Effector CD4-positive, alpha-beta T cell (primary cell): ENCODE measurements around the gene CNIH3.
"Not testable (repeated sequence)": the region's sequence is repeated elsewhere in the genome, so short reads cannot be mapped to it uniquely, and the experiment has no call there.

Source experiments
- DNase-seq: peaks from one replicate; pipeline ENCODE4 v3.0.0-alpha.2; 2020

The CNIH3 gene

DNA sequence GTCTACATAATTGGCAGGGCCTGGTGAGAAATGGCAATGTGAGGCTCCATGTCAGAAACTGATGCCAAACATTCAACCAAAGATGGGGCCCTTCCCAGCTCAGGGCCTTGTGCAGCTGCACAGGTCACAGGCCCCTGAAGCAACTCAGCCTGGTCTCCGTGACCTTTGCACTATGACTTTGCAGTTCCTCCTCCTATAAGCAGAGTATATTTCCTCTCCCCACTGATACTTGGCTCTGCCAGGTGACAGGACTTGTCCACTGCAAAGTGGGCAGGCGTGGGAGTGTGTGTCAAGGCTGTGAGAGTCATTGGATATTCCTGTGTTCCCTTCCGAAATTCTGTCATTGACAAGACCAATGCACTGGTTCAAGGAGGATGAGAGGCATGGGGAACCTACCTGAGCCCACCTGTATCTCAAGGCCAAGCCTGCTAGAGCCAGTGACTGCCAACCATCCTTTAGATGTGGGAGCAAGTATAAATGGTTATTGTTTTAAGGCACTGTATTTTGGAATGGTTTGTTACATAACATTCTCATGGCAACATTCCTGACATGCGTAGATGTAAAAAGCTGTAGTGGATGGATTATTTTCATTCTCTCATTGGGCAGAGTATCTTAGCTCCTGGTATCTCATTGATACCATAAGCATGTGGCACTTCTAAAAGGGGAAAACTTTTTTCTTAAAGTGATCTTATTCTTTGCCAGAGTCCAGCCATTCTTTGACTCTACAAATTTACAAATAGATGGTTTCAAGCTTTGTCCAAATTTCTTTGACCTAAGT is 75.2 kb downstream of the CNIH3 start:
- DNase-seq: no peak

DNA sequence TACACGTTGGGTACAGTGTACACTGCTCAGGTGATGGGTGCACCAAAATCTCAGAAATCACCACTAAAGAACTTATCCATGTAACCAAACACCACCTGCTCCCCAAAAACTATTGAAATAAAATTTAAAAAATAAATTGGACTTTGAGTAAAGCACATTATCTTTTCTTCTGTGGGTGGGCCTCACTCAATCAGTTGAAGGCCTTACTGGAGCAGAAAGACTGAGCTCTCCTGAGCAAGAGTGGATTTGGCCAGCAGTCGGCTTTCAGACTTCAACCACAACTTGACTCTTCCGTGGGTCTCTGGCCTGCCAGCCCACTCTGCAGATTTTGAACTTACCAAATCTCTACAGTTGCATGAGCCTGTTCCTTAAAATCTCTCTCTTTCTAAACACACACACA is 78.9 kb downstream of the CNIH3 start:
- DNase-seq: no peak

DNA sequence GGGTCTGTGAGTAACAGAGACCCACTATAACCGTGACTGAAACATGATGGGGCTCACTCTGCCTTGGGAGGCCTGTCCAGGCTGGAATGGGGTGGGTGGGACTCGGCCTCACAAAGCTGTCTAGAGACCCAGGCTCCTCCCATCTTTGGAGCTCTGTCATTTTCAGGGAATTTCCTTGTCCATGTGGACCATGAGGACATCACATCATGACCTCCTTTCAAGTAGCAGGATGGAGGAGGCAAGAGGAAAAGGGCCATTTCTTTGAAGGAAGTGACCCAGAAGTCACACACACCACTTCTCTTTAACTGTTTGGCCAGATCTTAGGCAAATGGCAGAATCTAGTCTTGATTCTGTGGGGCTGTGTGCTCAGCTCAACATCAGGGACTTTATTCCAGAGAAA is 79.9 kb downstream of the CNIH3 start:
- no peak for DNase-seq

DNA sequence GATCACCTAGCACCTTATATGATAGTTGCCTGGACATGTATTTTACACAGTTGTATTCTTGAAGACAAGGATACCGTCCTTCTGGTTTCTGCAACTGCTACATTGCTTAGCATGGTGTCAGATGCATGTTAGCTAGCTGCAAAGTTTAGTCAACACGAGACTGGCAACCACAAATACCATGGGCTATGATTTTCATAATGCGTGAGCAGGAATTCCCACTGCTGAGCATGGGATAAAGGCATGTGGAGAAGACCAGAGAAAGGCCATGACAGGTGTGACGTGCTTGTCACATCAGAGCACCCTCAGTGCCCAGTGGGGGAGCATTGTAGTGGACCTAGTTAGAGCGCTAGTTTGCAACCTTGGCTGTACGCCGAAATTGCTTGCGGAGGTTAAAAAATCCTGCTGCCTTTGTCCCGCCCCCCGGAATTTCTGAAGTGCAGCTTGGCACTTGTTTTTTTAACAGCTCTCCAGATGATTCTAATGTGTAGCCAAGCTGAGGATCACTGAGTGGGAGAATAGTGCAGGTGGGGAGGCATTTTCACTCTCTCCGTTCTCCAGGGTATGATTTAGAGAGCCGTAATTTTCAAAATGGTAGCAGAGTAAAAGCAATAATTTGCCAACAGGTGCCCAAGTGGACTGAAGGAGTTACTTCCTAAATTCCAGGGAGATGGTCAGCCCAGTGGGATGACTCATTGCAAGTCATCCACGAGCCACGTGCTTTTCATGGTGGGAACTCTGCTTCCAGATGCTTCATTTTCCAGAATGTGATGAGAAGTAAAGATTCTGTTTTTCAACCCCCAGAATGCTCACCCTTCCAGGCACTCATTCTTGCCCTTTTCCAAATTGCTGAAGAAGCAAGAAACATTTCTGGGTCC is 81.0 kb downstream of the CNIH3 start:
- no peak for DNase-seq

DNA sequence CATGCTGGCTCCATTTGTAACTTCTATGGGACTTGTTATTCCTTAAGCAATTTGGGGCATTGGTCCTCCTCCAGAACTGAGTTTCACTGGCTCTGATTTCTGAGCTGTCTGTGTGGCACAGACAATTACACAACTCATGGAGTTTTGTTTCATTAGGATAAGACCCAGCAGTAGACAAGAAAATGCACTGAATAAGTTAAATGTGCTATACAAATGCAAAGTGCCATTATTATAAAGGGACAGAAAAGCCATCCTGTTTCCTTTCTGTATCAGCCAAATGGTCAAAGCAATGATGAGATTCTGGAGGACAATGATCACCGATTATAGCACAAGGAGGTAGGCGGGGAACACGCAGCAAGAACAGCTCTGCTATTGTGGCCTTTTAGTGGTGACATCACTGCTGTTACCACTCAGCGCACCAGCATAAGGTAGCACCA is 81.9 kb downstream of the CNIH3 start:
- no peak for DNase-seq

DNA sequence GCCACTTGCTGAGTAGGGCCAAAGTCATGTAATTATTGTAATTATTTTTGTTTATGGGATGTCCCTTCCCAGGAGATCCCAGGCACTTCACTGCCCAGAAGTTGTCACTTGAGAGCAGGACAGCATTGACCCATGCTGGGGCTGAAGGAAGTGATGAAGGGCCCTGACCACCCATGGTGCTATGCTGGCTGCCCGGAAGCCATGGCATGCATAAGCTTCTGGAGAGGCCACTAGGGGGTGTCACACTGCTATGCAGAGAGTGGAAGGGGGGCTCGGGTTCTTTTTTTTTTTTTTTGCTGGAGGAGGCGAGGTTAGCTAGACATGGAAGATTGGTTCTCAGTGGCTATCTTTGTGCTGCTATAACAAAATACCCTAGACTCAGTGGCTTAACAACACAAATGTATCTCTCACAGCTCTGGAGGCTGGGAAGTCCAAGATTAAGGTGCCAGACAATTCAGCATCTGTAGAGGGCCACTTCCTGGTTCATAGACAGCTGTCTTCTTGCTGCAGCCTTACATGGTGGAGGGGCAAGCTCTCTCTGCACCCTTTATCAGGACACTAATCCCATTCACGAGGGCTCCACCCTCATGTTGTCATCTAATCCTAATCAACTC is 84.9 kb downstream of the CNIH3 start:
- DNase-seq: no peak

DNA sequence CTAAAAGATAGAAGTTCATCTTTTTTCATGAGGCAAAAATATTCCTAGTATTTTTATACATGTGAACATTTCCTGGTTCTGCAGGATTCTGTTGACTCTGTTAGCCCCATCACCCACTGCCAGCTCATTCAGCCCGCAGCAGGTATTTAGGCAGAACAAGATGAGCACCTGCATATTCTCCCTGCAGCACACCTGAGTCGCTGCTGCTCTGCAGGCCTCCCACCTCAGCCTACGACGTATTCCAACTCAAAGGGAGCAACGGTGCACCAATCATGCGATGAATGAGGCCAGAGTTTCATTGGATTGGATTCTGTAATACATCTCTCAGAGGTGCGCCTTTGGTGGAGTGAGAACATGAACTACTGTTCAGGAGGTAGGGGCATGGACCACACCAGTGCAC is 87.6 kb downstream of the CNIH3 start:
- DNase-seq: no peak

DNA sequence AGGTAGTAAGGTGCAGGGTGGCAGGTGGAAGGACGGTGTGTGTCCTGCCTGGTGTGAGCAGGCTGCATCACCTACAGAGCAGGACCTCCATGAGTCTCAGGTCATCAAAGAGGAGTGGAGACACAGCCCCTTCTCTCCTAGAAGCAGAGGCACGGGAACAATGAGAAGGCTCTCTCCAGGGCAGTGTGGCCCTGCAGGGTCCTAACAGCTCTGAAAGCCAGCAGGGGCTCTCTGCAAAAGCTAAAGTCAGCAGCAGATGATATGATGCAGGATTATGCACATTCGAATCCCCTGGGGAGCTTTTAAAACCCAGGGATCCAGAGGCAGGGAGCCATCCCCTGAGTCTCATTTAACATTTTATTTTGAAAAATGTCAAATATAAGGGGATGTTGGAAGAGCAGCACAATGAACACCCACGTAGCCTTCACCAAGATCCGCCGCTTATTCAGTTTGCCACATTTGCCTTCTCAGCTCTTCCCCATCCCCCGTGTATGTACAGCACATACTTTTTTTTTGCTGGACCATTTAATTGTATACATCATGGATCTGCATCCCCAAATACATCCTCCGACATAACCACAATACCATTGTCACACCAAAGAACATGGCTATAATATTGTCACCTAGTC is 88.1 kb downstream of the CNIH3 start:
- DNase-seq: no peak

DNA sequence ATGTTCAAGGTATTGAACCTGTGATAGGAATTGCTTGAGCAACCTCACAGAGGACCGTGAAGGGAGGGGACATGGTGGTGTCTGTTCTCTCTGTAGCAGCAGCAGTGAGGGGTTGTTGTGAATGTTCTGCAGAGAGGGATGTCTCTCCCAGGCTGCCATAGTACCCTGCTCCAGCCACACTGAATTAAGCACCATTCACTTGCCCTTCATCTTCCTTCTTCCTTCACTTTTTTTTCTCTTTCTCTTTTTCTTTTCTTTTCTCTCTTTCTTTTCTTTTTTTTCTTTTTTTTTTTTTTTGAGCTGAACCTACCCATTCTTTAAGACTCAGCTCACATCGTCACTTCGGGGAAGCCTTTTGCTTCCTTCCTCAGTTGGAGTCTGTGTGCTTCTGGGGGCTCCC is 89.5 kb downstream of the CNIH3 start:
- DNase-seq: no peak

DNA sequence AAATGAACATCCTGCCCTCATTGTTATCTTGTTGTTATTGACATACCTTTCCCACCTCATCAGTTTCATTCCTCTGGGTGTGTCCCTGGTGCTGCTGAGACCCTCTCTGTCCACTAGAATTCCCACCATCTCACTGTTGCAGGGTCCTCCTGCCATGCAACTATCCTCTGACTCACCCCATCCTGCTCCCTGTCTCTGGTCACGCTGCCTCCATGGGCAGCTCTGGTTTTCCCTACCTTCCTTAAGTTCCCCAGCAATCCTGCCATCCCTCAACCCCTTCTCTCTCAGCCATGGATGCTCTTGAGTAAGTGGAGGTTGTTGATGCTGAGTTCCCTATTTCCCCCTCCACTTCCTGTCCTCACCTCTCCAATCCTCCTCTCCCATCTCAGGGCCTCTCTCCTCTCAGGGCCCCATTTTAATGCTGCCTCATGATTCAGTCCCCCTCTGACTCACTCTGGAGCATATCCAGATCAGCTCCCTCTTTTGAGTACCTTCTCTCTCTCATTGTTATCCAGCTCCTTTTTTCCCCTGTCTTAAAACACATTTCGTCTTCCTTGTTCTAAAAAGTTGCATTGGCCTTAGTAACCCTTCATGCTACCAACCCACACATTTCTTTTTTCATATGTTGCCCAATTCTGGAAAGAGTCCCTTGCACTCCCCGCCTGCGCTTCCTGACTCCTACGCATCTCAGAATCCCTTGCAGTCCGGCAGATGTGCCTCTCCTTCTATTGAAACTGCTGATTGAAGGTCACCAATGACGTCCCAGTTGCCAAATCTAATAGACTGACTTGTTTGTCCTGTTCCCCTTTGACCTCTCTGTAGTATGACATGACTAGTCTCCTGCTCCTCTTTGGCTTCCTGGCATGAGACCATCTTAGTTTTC is 92.0 kb downstream of the CNIH3 start:
- DNase-seq: no peak

DNA sequence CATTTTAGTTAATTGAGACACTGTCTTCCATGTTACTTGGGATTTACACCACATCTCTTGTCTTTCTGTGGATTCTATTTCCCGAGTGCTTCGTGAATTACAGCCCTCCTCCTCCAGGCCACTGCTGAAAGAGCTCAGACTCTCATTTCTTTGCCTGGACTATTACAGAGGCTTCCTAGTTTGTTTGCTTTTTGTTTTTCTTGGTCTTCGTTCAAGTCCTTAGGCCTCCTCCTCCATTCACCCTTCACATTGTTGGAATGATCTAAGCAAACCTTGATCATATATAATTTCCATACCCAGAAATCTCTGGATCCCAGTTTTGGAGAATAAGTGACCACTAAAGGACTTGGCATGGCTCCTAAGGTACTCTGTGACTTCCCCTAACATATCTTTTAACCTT is 94.1 kb downstream of the CNIH3 start:
- no peak for DNase-seq

DNA sequence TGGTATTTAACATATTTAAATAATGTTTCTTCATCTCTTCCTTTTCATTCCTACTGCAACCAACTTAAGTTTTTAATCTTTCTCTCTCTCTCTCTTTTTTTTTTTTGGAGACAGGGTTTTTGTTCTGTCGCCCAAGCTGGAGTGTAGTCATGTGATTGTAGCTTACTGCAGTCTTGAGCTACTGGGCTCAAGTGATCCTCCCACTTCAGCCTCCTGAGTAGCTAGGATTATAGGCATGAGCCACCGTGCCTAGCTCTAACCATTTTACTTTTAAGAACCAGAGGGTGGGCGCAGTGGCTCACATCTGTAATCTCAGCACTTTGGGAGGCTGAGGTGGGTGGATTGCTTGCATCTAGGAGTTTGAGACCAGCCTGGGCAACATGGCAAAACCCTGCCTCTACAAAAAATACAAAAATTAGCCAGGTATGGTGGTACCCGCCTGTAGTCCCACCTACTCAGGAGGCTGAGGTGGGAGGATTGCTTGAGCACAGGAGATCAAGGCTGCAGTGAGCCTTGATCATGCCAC is 95.2 kb downstream of the CNIH3 start:
- DNase-seq: not testable (repeated sequence)

DNA sequence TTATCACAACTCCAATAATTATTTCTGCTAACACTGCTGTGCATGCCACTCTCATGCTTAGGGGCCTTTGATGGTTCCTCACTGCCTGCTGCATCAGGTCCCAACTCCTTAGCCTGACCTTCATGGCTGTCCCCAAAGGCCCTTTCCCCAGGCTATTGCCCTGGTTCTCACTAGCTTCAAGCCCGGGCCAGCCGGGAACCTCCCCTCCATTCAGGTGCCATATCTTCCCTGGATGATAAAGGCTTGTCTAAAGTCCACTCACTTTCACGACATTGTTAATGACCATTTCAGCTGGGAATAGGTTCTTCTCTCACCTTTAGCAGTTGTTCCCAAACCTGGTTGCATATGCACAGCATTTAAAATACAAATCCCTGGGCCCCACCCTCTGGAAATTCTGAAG is 95.8 kb downstream of the CNIH3 start:
- no peak for DNase-seq

DNA sequence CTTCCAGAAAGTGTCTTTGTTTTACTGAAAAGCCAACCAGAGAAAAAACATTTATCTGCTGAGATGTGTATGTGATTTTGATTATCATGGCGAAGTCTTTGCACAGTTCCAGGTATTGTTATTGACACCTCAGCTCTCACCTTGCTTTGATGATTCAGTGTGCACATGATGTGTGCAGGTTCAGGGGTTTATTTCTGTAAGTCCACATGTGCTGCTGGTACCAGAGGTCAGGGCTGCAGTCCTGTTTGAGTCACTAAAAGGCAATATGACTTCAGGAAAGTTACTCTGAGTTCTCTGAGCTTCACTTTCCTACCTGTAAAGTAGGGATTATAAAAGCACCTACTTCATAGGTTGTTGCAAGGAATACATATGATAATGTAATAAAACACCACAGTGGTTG is 97.1 kb downstream of the CNIH3 start:
- no peak for DNase-seq

DNA sequence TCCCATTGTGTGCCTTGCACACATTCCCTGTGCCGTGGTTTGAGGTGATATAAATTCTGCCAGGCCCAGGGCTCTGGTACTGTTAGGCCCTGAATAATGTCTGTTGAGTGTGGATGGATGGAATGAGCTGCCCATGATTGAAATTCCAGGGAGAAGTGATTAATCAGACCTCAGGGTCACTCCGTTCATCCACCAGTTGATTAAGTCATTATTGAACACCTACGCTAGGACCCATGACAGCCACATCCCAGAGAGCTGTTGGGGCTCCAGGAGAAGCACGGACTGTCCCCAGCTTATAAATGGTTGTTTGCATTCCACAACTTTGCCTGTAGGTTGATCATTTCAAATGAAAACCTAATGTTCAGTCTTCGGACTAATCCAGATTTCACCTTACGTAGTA is 98.4 kb downstream of the CNIH3 start:
- no peak for DNase-seq

DNA sequence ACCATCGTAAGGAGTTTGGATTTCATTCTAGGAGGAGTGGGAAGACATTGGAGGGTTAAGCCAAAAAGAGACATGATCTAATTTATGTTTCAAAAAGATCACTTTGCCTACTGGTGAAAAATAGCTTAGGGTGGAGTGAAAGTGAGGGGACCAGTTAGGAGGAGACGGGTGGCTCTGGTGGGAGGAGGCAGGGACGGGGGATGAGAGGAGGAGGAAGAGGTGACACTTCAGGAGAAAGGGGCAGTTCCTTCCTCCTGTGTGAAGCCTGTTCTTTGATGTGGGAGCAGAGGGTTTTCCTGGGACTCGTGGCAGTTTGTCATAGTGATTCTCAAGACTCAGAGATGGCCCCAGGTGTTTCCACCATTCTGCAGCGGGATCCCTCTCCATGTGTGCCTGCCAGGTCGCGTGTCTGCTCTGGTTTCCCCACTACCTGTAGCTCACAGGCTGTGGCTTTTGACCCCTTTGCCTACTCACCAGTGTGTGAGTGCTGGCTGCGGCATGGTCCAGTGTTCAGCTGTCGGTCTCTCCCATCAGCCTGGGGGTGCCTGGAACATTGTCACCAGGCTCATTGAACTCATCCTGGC is 102.4 kb downstream of the CNIH3 start:
- DNase-seq: no peak

DNA sequence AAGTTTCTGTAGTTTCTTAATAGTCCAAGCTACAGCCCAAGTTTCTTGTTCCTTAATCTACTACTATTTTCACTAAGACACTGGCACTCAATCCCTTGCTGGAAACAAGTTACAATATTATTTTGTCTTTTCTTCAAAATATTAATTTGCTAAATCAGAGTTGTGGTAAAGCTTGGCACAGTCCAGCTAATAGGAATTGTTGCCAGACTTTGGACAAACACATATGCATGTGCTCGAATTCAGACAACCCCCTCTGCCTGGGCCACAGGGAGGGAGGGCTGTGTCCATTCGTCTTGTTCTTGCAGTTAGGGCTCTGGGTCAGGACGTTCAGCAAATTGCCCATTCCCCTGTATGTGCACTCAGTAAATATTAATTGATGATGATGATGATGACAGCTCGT is 103.6 kb downstream of the CNIH3 start:
- no peak for DNase-seq

DNA sequence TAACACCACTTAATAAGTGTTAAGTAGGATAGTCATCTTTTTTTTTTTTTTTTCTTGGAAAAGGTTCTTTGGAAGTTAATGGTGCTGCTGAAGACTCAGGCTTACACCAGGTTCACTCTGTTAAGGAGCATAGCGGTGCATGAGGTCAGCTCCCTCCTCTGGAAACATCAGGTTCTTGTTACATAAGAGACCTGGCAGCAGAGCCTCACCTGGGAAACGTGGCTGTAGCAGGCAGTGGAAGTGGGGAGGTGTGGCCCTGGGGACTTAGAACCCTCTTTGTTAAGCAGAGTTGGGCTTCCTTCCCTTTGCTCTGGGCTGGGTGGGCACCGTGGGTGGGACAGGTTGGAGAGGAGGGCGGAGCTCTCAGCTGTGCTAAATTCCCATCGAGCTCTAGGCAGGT is 104.1 kb downstream of the CNIH3 start:
- no peak for DNase-seq

DNA sequence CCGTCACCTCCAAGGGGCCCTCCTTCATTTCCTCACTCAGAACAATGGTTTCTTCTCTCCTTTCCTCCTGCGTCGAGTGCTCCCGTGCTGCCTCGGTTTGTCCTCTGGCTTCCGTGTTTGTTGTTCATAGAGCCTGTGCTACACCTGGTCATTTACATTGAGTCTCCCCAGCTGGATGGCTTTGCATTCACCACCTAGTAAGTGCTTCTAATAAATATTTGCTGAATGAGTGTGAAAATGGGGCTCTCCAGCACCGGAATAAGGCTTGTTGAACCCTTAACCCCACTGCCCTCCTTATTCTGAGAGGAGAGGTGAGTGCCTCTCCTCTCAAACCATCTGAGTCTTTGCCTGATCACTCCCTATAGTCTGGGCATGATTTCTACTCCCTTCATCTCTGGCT is 104.9 kb downstream of the CNIH3 start:
- no peak for DNase-seq

DNA sequence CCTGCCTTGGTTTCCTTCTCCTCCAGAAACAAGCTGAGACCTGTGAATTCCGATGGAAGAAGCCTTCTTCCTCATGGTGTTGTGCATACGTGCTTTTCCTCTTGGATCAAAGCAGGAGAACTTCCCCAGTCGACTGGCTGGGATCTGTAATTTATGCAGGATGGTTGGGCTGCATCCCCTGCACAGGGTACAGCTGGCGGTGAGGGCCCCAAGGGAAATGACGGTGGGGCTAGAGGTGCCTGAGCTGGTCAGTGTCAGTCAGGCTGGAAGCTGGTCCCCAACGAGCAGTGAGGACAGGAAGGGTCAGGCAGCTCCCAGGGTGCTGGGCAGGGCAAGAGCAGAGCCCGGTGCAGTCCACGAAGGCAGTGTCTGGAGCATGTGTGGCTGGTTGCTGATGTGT is 106.7 kb downstream of the CNIH3 start:
- DNase-seq: no peak

DNA sequence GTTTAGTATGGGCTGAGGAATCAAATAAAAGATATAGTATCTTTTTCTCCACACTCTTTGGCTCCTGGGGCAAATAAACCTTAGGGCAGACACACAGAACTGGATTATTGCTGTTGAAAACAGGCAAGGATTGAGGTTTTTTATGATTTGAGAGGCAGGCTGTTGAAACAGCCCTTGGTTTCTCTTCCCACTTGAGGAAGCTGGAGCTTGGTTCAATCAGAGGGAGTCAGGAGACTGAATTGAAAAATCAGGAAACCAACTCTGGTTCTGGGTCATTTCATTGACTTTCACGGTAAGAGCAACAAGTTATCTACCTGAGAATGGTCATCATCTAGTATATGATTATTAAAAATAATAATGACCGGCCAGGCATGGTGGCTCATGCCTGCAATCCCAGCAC is 108.4 kb downstream of the CNIH3 start:
- no peak for DNase-seq
